Stomach (tissue), 9 donors: ENCODE measurements around the gene ERO1A. TPM values are rescaled to one million over a fixed set of nuclear protein-coding genes. Genes with fewer than 3 reads are reported as not detected.

Source experiments
- DNase-seq, 2 donors: peaks; one replicate each; pipeline versions ENCODE4 v3.0.0 to v3.0.0-alpha.2; 2013 to 2019
- H3K27ac ChIP-seq, 5 donors: fragments of 200-600 bp in 4 of 5; sonication (generic) in 4 of 5; one replicate each; pipeline ENCODE4 v1.5.1; 2013 to 2019; ENCODE audit warnings: mild to moderate bottlenecking in 1 of 5, moderate library complexity in 1 of 5
- H3K27me3 ChIP-seq, 3 donors: fragments of 200-600 bp; sonication (generic); one replicate each; pipeline ENCODE4 v1.5.1; 2017 to 2019; ENCODE audit warnings: mixed run types in 1 of 3
- H3K36me3 ChIP-seq, 4 donors: fragments of 200-600 bp; sonication (generic); 1 replicate in 3 of 4; 2 replicates in 1 of 4; pipeline ENCODE4 v1.5.1; 2016 to 2019
- H3K4me1 ChIP-seq, 4 donors: fragments of 200-600 bp; sonication (generic); one replicate each; pipeline ENCODE4 v1.5.1; 2016 to 2019
- H3K4me3 ChIP-seq, 4 donors: fragments of 200-600 bp; sonication (generic) in 3 of 4; one replicate each; pipeline ENCODE4 v1.5.1; 2016 to 2019; ENCODE audit warnings: mild to moderate bottlenecking in 1 of 4
- H3K9me3 ChIP-seq, 4 donors: fragments of 200-600 bp; sonication (generic); one replicate each; pipeline ENCODE4 v1.5.1; 2016 to 2019
- EP300 ChIP-seq: sonication (generic); formaldehyde crosslinking; IDR thresholded peaks from one replicate; pipeline ENCODE4 v1.6.1; 2017; ENCODE audit warnings: antibody characterized with exemption
- POLR2A ChIP-seq, 4 donors: fragments of 450-650 bp; IDR thresholded peaks; one replicate each; pipeline ENCODE4 v1.6.1; 2016; ENCODE audit warnings: antibody characterized with exemption in 4 of 4, control low read depth in 2 of 4, mild to moderate bottlenecking in 1 of 4, moderate library complexity in 1 of 4
- POLR2AphosphoS5 ChIP-seq, 3 donors: sonication (generic); formaldehyde crosslinking; IDR thresholded peaks; one replicate each; pipeline ENCODE4 v1.6.1; 2016; ENCODE audit warnings: antibody characterized with exemption in 3 of 3
- WGBS, 5 donors: extraction: QIAGEN DNeasy Blood & Tissue Kit in 3 of 5; methylation state at CpG; one replicate each; pipeline versions ENCODE4 v1.1.5 to v1.1.7; 2013 to 2018; 5-methylcytosine and 5-hydroxymethylcytosine counted together
- intact Hi-C: fragments of 100-400 bp; cut with DNase I; formaldehyde crosslinking; loops from one replicate; pipeline ENCODE4 v1.15.1; 2023; ENCODE audit warnings: low total_unique reads
- polyA plus RNA-seq, 3 donors: library from polyadenylated mRNA; stranded (reverse); fragments of 200-250 nt; gene quantifications; one replicate each; pipeline ENCODE4 v1.2.3, GENCODE V29; 2013
- total RNA-seq, 5 donors: library from RNA; depleted of rRNA; stranded (reverse); fragments of >200 nt; gene quantifications; one replicate each; pipeline versions ENCODE4 v1.1.0 to v1.2.3, GENCODE V29; 2014 to 2016
- TF ChIP-seq, protein P1 (sequence below), 7 experiments: fragments of 450-650 bp in 4 of 7; fragments of 200-600 bp in 3 of 7; sonication (generic) in 3 of 7; IDR thresholded peaks; one replicate each; pipeline ENCODE4 v1.5.1; 2016 to 2019; ENCODE audit warnings: antibody characterized with exemption in 7 of 7, control low read depth in 2 of 7, mild to moderate bottlenecking in 1 of 7
- donor health status: healthy with polysubstance abuse.
- donor health status: Bipolar disorder and iron deficiency.
- donor health status: healthy.

ERO1A gene
- total and polyA plus RNA-seq, 8 donors, result 6.9 to 105 (median 54.9) TPM

DNA sequence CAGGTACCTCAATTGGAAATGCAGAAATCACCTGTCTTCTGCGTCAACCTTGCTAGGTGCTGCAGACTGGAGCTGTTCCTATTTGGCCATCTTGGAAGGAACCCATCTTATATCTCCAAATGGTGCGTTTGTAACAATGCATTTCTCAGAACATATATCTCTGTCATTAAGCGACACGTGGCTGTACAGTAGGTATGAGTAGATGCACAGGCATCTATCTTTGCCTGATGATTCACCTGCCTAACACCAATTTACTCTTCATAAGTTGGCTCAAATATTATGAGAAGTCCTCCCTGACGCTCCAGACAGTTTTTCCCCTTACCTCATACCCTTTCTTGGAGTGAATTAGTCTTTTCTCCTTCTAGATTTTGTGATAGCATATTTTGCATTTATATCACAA lies 98.5 kb downstream of the ERO1A start:
- intact Hi-C loops, result no loop called here
- Histone ChIP-seq H3K36me3 (no peaks in the 10 kb centered on the region), H3K27ac (no peak overlapping the region), H3K27me3 (no peaks in the 10 kb centered on the region), H3K4me1 (no peaks in the 10 kb centered on the region), H3K9me3 (peaks cover 0 to 8% (median 0%) of the 10 kb centered on the region in 4 donors), H3K4me3 (no peak overlapping the region)
- DNase-seq, result no peak
- TF ChIP-seq EP300 (no peak), POLR2A (IDR thresholded peaks at IDR 0.05) (no peak), POLR2AphosphoS5 (IDR thresholded peaks at IDR 0.05) (no peak)
- TF ChIP-seq, protein P1, sequence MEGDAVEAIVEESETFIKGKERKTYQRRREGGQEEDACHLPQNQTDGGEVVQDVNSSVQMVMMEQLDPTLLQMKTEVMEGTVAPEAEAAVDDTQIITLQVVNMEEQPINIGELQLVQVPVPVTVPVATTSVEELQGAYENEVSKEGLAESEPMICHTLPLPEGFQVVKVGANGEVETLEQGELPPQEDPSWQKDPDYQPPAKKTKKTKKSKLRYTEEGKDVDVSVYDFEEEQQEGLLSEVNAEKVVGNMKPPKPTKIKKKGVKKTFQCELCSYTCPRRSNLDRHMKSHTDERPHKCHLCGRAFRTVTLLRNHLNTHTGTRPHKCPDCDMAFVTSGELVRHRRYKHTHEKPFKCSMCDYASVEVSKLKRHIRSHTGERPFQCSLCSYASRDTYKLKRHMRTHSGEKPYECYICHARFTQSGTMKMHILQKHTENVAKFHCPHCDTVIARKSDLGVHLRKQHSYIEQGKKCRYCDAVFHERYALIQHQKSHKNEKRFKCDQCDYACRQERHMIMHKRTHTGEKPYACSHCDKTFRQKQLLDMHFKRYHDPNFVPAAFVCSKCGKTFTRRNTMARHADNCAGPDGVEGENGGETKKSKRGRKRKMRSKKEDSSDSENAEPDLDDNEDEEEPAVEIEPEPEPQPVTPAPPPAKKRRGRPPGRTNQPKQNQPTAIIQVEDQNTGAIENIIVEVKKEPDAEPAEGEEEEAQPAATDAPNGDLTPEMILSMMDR (IDR thresholded peaks at IDR 0.05), result no peak
- 78 to 99% (median 92%) methylated on average over 5 of the region's 5 CpGs for WGBS, 5 donors

DNA sequence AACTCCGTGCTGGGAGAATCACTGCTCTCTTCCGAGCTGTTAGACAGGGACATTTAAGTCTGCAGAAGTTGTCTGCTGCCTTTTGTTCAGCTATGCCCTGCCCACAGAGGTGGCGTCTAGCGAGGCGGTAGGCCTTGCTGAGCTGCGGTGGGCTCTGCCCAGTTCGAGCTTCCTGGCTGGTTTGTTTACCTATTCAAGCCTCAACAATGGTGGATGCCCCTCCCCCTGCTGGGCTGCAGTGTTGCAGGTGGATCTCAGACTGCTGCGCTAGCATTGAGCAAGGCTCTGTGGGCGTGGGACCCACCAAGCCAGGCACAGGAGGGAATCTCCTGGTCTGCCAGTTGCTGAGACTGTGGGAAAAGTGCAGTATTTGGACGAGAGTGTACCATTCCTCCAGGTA lies 99.0 kb downstream of the ERO1A start:
- no peak for TF ChIP-seq POLR2AphosphoS5 (IDR thresholded peaks at IDR 0.05)
- TF ChIP-seq POLR2A (IDR thresholded peaks at IDR 0.05), result no peak
- no peak for TF ChIP-seq EP300
- TF ChIP-seq, protein P1 (IDR thresholded peaks at IDR 0.05), result no peak
- H3K9me3 ChIP-seq, result peaks cover 0 to 8% (median 0%) of the 10 kb centered on the region in 4 donors
- H3K27me3 ChIP-seq, result no peaks in the 10 kb centered on the region
- 78 to 89% (median 86%) methylated on average over 8 to 10 of the region's 10 CpGs for WGBS, 5 donors
- intact Hi-C loops, result no loop called here
- no peak overlapping the region for H3K27ac ChIP-seq
- DNase-seq, result no peak
- H3K4me3 ChIP-seq, result no peak overlapping the region
- H3K4me1 ChIP-seq, result no peaks in the 10 kb centered on the region
- H3K36me3 ChIP-seq, result no peaks in the 10 kb centered on the region

DNA sequence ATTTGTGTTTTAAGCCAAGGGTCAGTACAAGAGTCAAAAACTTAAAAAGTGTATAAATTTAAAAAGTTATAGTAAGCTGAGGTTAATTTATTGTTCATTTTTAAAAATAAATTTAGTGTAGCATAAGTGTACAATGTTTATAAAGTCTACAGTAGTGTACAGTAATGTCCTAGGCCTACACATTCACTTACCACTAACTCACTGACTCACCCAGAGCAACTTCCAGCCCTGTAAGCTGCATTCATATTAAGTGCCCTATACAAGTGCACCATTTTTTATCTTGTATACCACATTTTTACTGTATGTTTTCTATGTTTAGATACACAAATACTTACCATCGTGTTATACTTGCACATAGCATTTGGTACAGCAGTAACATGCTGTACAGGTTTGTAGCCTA lies 105.0 kb downstream of the ERO1A start:
- TF ChIP-seq, protein P1 (IDR thresholded peaks at IDR 0.05), result no peak
- TF ChIP-seq EP300 (no peak), POLR2AphosphoS5 (IDR thresholded peaks at IDR 0.05) (no peak), POLR2A (IDR thresholded peaks at IDR 0.05) (no peak)
- Histone ChIP-seq H3K36me3 (no peaks in the 10 kb centered on the region), H3K4me3 (no peak overlapping the region), H3K9me3 (peaks cover 0 to 8% (median 0%) of the 10 kb centered on the region in 4 donors), H3K4me1 (no peaks in the 10 kb centered on the region), H3K27me3 (no peaks in the 10 kb centered on the region), H3K27ac (no peak overlapping the region)
- no peak for DNase-seq
- intact Hi-C loops, result no loop called here
- WGBS, 5 donors, result 71 to 96% (median 93%) methylated on average over 1 of the region's 1 CpG

Other genes starting within 250 kb of the ERO1A start
- gene TXNDC16, start 143.1 kb downstream of the ERO1A start, total RNA-seq, result 10 to 100 TPM in 2 of 5 donors, 1 to 10 TPM in 3; 4.5 to 30.3 (median 9.4) TPM
- gene TXNDC16, start 143.1 kb downstream of the ERO1A start, polyA plus RNA-seq, result 1 to 10 TPM; 1.4 to 2.2 (median 1.5) TPM
- gene GPR137C, start 142.7 kb downstream of the ERO1A start, total RNA-seq, result 1 to 10 TPM in 1 of 5 donors, under 1 TPM in 2, not detected in 2; 0.43 to 3.9 (median 0.45) TPM
- gene GPR137C, start 142.7 kb downstream of the ERO1A start, polyA plus RNA-seq, result under 1 TPM in 2 of 3 donors, not detected in 1; 0.25 to 0.50 TPM
- gene PSMC6, start 11.6 kb upstream of the ERO1A start, total RNA-seq, result 100 to 1,000 TPM in 4 of 5 donors, 10 to 100 TPM in 1; 21.0 to 357 (median 118) TPM
- 10 to 100 TPM; 58.8 to 79.1 (median 65.2) TPM for gene PSMC6, start 11.6 kb upstream of the ERO1A start, polyA plus RNA-seq
- gene STYX, start 34.6 kb upstream of the ERO1A start, total RNA-seq, result 10 to 100 TPM in 3 of 5 donors, 1 to 10 TPM in 2; 5.3 to 23.3 (median 12.5) TPM
- gene STYX, start 34.6 kb upstream of the ERO1A start, polyA plus RNA-seq, result 10 to 100 TPM in 1 of 3 donors, 1 to 10 TPM in 2; 4.8 to 11.3 (median 8.7) TPM
- 10 to 100 TPM; 22.2 to 76.8 (median 29.0) TPM for gene GNPNAT1, start 96.0 kb upstream of the ERO1A start, total RNA-seq
- 10 to 100 TPM in 2 of 3 donors, 1 to 10 TPM in 1; 7.6 to 25.8 (median 24.3) TPM for gene GNPNAT1, start 96.0 kb upstream of the ERO1A start, polyA plus RNA-seq